Stimulated activated CD8-positive, alpha-beta memory T cell treated with anti-CD3 and anti-CD28 coated beads, Interleukin-15, amount 100 ng/mL, for 1 hour (primary cell): Measurements from ENCODE around the gene CENPX.

Source experiments
- DNase-seq: peaks from one replicate; pipeline ENCODE4 v3.0.0-alpha.2; 2020; ENCODE audit warnings: low read depth

Gene CENPX

GRCh38 chr17:81980122-81980521 is 42.6 kb downstream of the CENPX start:
- DNase-seq, result no peak

- DNase-seq, result no peak
Observed at GRCh38 chr17:81978524-81979298, 44.0 kb downstream of the CENPX start.

- peak; percentile 77 for DNase-seq
Observed at GRCh38 chr17:81977211-81977808, 45.4 kb downstream of the CENPX start, which contains the start of gene ASPSCR1. TSS of gene ASPSCR1 (plus strand) at chr17:81977629. CDS start at chr17:81977647, 18 bp downstream.

GRCh38 chr17:81976332-81977210 is 46.1 kb downstream of the CENPX start:
- DNase-seq, result no peak

- no peak for DNase-seq
Observed at GRCh38 chr17:81973432-81973831, 49.2 kb downstream of the CENPX start.

- no peak for DNase-seq
Observed at GRCh38 chr17:81968850-81969812, 53.5 kb downstream of the CENPX start.
